Lower leg skin (tissue), 3 donors: ENCODE results near the gene RGS8.

ENCODE experiments used
- POLR2A ChIP-seq, 2 donors: fragments of 450-650 bp; IDR thresholded peaks; one replicate each; pipeline ENCODE4 v1.6.1; 2016 to 2017; ENCODE audit warnings: antibody characterized with exemption in 2 of 2, mild to moderate bottlenecking in 1 of 2, moderate library complexity in 1 of 2
- TF ChIP-seq, protein P1 (sequence below), 3 donors: fragments of 450-650 bp; IDR thresholded peaks; one replicate each; pipeline ENCODE4 v1.5.1; 2016; ENCODE audit warnings: antibody characterized with exemption in 3 of 3, mild to moderate bottlenecking in 3 of 3, moderate library complexity in 2 of 3

GRCh38 chr1:182726912-182727311 is 42.5 kb upstream of the RGS8 start:
- TF ChIP-seq POLR2A (IDR thresholded peaks at IDR 0.05), result no peak
- TF ChIP-seq, protein P1, sequence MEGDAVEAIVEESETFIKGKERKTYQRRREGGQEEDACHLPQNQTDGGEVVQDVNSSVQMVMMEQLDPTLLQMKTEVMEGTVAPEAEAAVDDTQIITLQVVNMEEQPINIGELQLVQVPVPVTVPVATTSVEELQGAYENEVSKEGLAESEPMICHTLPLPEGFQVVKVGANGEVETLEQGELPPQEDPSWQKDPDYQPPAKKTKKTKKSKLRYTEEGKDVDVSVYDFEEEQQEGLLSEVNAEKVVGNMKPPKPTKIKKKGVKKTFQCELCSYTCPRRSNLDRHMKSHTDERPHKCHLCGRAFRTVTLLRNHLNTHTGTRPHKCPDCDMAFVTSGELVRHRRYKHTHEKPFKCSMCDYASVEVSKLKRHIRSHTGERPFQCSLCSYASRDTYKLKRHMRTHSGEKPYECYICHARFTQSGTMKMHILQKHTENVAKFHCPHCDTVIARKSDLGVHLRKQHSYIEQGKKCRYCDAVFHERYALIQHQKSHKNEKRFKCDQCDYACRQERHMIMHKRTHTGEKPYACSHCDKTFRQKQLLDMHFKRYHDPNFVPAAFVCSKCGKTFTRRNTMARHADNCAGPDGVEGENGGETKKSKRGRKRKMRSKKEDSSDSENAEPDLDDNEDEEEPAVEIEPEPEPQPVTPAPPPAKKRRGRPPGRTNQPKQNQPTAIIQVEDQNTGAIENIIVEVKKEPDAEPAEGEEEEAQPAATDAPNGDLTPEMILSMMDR (IDR thresholded peaks at IDR 0.05), result no peak
